ENCODE measurements around the gene BTNL2. TPM values are rescaled to one million over a fixed set of nuclear protein-coding genes. Genes with fewer than 3 reads are reported as not detected.

BTNL2 gene
- total and polyA plus RNA-seq, 2 experiments from 2014 or later = not detected

- DNase-seq = no peak
- H3K36me3 ChIP-seq (ENCODE audit: low read depth) = no peaks in the 10 kb centered on the region
- TF ChIP-seq EZH2 (IDR thresholded peaks at IDR 0.05; ENCODE audit: insufficient read depth, poor library complexity, severe bottlenecking) = no peak
- no peak for TF ChIP-seq EZH2phosphoT487 (IDR thresholded peaks at IDR 0.05; ENCODE audit: insufficient read depth, low read depth)
- no peak overlapping the region for H3K4me2 ChIP-seq (ENCODE audit: unreplicated experiment)
- no peaks in the 10 kb centered on the region for H3K79me2 ChIP-seq (ENCODE audit: insufficient read depth)
- H3K9ac ChIP-seq = no peak overlapping the region
- H4K20me1 ChIP-seq (ENCODE audit: insufficient read depth) = no peaks in the 10 kb centered on the region
- in situ Hi-C loops (cut with MboI) = no loop called here
- WGBS, 2 experiments (ENCODE audit: low coverage in 1 of 2, low lambda C conversion rate in 2 of 2, missing lambda C conversion rate in 2 of 2) = 6 to 10% methylated on average over 1 of the region's 1 CpG
- no peak overlapping the region for H3K4me3 ChIP-seq
- no peak overlapping the region for H2AFZ ChIP-seq
- no peaks in the 10 kb centered on the region for H3K4me1 ChIP-seq (ENCODE audit: insufficient read depth)
- H3F3A ChIP-seq (ENCODE audit: insufficient read depth) = no peaks in the 10 kb centered on the region
- H3K9me2 ChIP-seq (ENCODE audit: insufficient read depth) = no peaks in the 10 kb centered on the region
- H3K27ac ChIP-seq = no peak overlapping the region
- no peaks in the 10 kb centered on the region for H3K9me3 ChIP-seq (ENCODE audit: low read depth)
- H3K27me3 ChIP-seq (replicated peaks; ENCODE audit: insufficient read depth) = no peaks in the 10 kb centered on the region
These were observed 52.0 kb downstream of the BTNL2 start for GRCh38 chr6:32355018-32355417.

- H3K79me2 ChIP-seq (ENCODE audit: insufficient read depth) = no peaks in the 10 kb centered on the region
- H3F3A ChIP-seq (ENCODE audit: insufficient read depth) = no peaks in the 10 kb centered on the region
- TF ChIP-seq EZH2phosphoT487 (IDR thresholded peaks at IDR 0.05; ENCODE audit: insufficient read depth, low read depth) (no peak), EZH2 (IDR thresholded peaks at IDR 0.05; ENCODE audit: insufficient read depth, poor library complexity, severe bottlenecking) (no peak)
- H3K9ac ChIP-seq = no peak overlapping the region
- H3K36me3 ChIP-seq (ENCODE audit: low read depth) = no peaks in the 10 kb centered on the region
- 87 to 90% methylated on average over 2 of the region's 2 CpGs for WGBS, 2 experiments (ENCODE audit: low coverage in 1 of 2, low lambda C conversion rate in 2 of 2, missing lambda C conversion rate in 2 of 2)
- H2AFZ ChIP-seq = no peak overlapping the region
- no peak overlapping the region for H3K4me2 ChIP-seq (ENCODE audit: unreplicated experiment)
- no peaks in the 10 kb centered on the region for H3K4me1 ChIP-seq (ENCODE audit: insufficient read depth)
- H3K4me3 ChIP-seq = no peak overlapping the region
- no peaks in the 10 kb centered on the region for H3K27me3 ChIP-seq (replicated peaks; ENCODE audit: insufficient read depth)
- H3K27ac ChIP-seq = no peak overlapping the region
- H3K9me2 ChIP-seq (ENCODE audit: insufficient read depth) = no peaks in the 10 kb centered on the region
- no peaks in the 10 kb centered on the region for H3K9me3 ChIP-seq (ENCODE audit: low read depth)
- in situ Hi-C loops (cut with MboI) = no loop called here
- no peak for DNase-seq
- no peaks in the 10 kb centered on the region for H4K20me1 ChIP-seq (ENCODE audit: insufficient read depth)
These were observed 53.6 kb downstream of the BTNL2 start for GRCh38 chr6:32353348-32353747.

Small RNA genes lying within 50 kb of the gene (small RNA-seq; reads per million reads assigned to genes)
- not detected for gene RNU6-603P (ENCODE audit: low read depth, low replicate concordance)

Other genes with a start within 250 kb of the BTNL2 start
- gene EGFL8, start 242.6 kb downstream of the BTNL2 start, total RNA-seq (2014; rRNA removed; shearing (Covaris generic)) = 2.2 and 6.2 TPM in 2 replicates
- gene EGFL8, start 242.6 kb downstream of the BTNL2 start, polyA plus RNA-seq (2016; fragmentation: Nextera tagmentation; extraction: Ambion mirVana) = 2.6 and 3.8 TPM in 2 replicates
- 57.2 and 71.2 TPM in 2 replicates for gene AGPAT1, start 231.1 kb downstream of the BTNL2 start, total RNA-seq (2014; rRNA removed; shearing (Covaris generic))
- 36.9 and 39.7 TPM in 2 replicates for gene AGPAT1, start 231.1 kb downstream of the BTNL2 start, polyA plus RNA-seq (2016; fragmentation: Nextera tagmentation; extraction: Ambion mirVana)
- gene RNF5, start 228.8 kb downstream of the BTNL2 start, total RNA-seq (2014; rRNA removed; shearing (Covaris generic)) = 48.1 and 48.2 TPM in 2 replicates
- gene RNF5, start 228.8 kb downstream of the BTNL2 start, polyA plus RNA-seq (2016; fragmentation: Nextera tagmentation; extraction: Ambion mirVana) = 58.8 and 63.2 TPM in 2 replicates
- gene AGER, start 222.9 kb downstream of the BTNL2 start, total RNA-seq (2014; rRNA removed; shearing (Covaris generic)) = 0.22 TPM in 1 of 2 replicates, not detected in the other
- gene AGER, start 222.9 kb downstream of the BTNL2 start, polyA plus RNA-seq (2016; fragmentation: Nextera tagmentation; extraction: Ambion mirVana) = 1.2 and 1.4 TPM in 2 replicates
- 25.4 and 27.6 TPM in 2 replicates for gene PBX2, start 217.0 kb downstream of the BTNL2 start, total RNA-seq (2014; rRNA removed; shearing (Covaris generic))
- gene PBX2, start 217.0 kb downstream of the BTNL2 start, polyA plus RNA-seq (2016; fragmentation: Nextera tagmentation; extraction: Ambion mirVana) = 2.6 and 3.1 TPM in 2 replicates
- 5.4 and 7.7 TPM in 2 replicates for gene GPSM3, start 214.5 kb downstream of the BTNL2 start, total RNA-seq (2014; rRNA removed; shearing (Covaris generic))
- gene GPSM3, start 214.5 kb downstream of the BTNL2 start, polyA plus RNA-seq (2016; fragmentation: Nextera tagmentation; extraction: Ambion mirVana) = 6.8 and 7.3 TPM in 2 replicates
- gene NOTCH4, start 183.1 kb downstream of the BTNL2 start, total RNA-seq (2014; rRNA removed; shearing (Covaris generic)) = 0.38 and 0.65 TPM in 2 replicates
- 1.2 TPM in 2 replicates for gene NOTCH4, start 183.1 kb downstream of the BTNL2 start, polyA plus RNA-seq (2016; fragmentation: Nextera tagmentation; extraction: Ambion mirVana)
- not detected in 2 replicates for gene TSBP1, start 35.3 kb downstream of the BTNL2 start, total RNA-seq (2014; rRNA removed; shearing (Covaris generic))
- not detected in 2 replicates for gene TSBP1, start 35.3 kb downstream of the BTNL2 start, polyA plus RNA-seq (2016; fragmentation: Nextera tagmentation; extraction: Ambion mirVana)
- gene HLA-DRA, start 32.7 kb upstream of the BTNL2 start, total RNA-seq (2014; rRNA removed; shearing (Covaris generic)) = 0.89 TPM in 1 of 2 replicates, not detected in the other
- 0.80 and 2.0 TPM in 2 replicates for gene HLA-DRA, start 32.7 kb upstream of the BTNL2 start, polyA plus RNA-seq (2016; fragmentation: Nextera tagmentation; extraction: Ambion mirVana)
- not detected in 2 replicates for gene HLA-DRB5, start 123.1 kb upstream of the BTNL2 start, total RNA-seq (2014; rRNA removed; shearing (Covaris generic))
- 0.19 TPM in 1 of 2 replicates, not detected in the other for gene HLA-DRB5, start 123.1 kb upstream of the BTNL2 start, polyA plus RNA-seq (2016; fragmentation: Nextera tagmentation; extraction: Ambion mirVana)
- not detected in 2 replicates for gene HLA-DRB1, start 182.7 kb upstream of the BTNL2 start, total RNA-seq (2014; rRNA removed; shearing (Covaris generic))
- gene HLA-DRB1, start 182.7 kb upstream of the BTNL2 start, polyA plus RNA-seq (2016; fragmentation: Nextera tagmentation; extraction: Ambion mirVana) = 0.21 and 0.52 TPM in 2 replicates
- not detected in 2 replicates for gene HLA-DQA1, start 230.2 kb upstream of the BTNL2 start, total RNA-seq (2014; rRNA removed; shearing (Covaris generic))
- gene HLA-DQA1, start 230.2 kb upstream of the BTNL2 start, polyA plus RNA-seq (2016; fragmentation: Nextera tagmentation; extraction: Ambion mirVana) = 0.28 TPM in 1 of 2 replicates, not detected in the other

Measured in GM23248 (cell line).